HPDE6-E6E7 (cell line): ENCODE measurements around the gene WDR20.
"Not testable (repeated sequence)": the region's sequence is repeated elsewhere in the genome, so short reads cannot be mapped to it uniquely, and the experiment has no call there.

ENCODE experiments used
- DNase-seq: peaks from one replicate; pipeline ENCODE4 v3.0.0; 2011; ENCODE audit warnings: missing footprints; ENCODE audit errors: extremely low spot score

Gene WDR20

GRCh38 chr14:102139286-102140026 lies at the start of gene WDR20:
WDR20 (plus strand) TSS chr14:102139897; CDS start chr14:102139924, 27 bp downstream.
- peak; percentile 99 for DNase-seq

- DNase-seq: no peak
Measured at GRCh38 chr14:102090713-102091112, 49.0 kb upstream of the WDR20 start.

GRCh38 chr14:102092806-102093205 lies 46.9 kb upstream of the WDR20 start:
- no peak for DNase-seq

- DNase-seq: peak; percentile 55
Measured at GRCh38 chr14:102094101-102094500, 45.6 kb upstream of the WDR20 start.

- no peak for DNase-seq
Measured at GRCh38 chr14:102095231-102095870, 44.3 kb upstream of the WDR20 start.

- no peak for DNase-seq
Measured at GRCh38 chr14:102095871-102096568, 43.7 kb upstream of the WDR20 start.

DNA sequence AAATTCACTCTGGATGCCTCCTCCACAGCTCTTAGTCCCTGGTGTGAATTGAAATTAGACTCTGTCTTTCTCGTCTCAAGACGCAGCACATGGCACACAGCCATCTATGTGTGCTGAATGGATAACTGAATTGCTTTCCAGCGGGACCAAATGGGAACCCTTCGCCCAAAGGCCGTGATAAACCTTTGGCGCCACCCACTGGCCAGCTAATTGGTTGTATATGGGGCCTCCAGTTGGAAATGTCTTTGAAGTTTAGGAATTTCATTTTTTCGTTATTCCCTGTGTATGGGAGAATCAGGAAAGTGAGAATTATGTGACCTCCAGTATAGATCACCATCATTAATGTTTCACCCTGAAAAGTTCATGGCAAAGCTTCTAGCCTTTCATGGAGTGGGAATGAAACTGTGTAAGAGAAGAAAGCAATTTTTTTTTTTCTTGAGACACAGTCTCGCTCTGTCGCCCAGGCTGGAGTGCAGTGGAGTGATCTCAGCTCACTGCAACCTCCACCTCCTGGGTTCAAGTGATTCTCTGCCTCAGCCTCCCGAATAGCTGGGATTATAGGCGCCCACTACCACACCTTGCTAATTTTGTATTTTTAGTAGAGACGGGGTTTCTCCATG lies 43.0 kb upstream of the WDR20 start:
- DNase-seq: peak; percentile 60

DNA sequence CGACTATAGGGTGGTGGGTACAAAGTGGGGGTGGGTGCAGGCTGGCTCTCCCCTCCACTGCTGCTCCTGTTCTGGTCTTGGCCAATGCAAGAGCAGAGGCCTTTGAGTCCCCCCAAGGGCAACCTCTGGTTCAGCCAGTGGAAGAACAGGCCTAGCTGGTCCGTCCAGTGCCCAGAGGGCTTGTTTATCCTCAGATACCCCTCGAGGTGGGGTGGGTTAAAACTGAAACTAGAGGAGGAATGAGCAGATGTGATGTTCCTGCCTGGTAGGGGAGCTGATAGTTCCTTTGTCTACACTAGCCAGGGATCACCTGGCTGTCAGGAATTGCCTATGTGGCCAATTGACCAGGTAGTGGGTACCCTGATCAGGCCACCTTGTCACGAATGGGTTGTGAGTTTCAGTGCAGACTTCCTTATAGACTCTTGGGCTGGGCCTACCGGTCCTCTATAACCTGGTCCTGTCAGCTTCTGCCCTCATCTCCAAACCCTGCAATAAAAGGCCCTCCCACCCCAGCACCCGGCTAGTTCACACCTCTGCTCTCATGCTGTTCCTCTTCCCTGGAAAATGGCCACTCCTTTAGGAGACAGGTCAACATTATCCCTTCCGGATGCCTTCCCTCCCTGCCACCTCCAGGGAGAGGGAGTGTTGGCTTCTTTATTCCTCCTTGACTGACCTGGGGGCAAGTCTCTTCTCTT lies 42.1 kb upstream of the WDR20 start:
- DNase-seq: peak; percentile 67

DNA sequence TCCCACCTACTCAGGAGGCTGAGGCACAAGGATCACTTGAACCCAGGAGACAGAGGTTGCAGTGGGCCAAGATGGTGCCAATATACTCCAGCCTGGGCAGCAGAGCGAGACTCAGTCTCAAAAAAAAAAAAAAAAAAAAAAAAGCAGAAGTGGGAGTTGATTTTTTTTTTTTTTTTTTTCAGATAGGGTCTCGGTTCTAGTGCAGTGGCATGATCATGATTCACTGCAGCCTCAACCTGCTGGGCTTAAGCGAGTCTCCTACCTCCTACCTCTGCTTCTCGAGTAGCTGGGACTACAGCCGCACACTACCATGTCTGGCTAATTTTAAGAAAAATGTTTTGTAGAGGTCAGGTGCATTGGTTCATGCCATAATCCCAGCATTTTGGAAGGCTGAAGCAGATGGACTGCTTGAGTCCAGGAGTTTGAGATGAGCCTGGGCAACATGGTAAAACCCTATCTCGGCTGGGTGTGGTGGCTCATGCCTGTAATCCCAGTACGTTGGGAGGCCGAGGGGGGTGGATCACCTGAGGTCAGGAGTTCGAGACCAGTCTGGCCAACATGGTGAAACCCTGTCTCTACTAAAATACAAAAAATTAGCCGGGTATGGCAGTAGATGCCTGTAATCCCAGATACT lies 36.5 kb upstream of the WDR20 start:
- DNase-seq: no peak

DNA sequence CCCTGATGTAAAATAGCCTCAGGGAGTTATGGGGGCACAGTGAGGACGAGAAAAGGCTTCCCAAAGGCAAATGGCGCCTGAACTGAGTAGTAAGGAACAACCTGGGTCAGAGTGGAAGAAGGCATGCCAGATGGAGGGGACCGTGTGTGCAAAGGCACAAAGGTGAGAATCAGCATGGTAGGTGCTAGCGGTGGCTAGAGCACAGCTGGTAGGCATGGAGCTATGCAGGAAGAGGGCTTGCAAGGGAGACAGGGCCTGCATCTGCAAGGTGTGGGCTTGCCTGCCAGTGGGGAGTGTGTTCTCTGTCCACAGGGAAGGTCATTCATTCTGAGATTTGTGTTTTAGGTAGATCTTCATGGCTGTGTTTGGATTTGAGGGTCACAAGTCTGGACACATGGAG lies 34.3 kb upstream of the WDR20 start:
- no peak for DNase-seq

DNA sequence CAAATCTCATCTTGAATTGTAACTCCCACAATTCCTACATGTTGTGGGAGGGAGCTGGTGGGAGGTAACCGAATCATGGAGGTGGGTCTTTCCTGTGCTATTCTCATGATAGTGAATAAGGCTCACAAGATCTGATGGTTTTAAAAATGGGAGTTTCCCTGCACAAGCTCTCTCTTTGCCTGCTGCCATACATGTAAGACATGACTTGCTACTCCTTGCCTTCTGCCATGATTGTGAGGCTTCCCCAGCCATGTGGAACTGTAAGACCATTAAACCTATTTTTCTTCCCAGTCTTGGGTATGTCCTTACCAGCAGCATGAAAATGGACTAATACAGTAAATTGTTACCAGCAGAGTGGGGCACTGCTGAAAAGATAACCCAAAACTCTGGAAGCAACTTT lies 30.4 kb upstream of the WDR20 start:
- not testable (repeated sequence) for DNase-seq

GRCh38 chr14:102111101-102111500 lies 28.6 kb upstream of the WDR20 start:
- DNase-seq: no peak

- no peak for DNase-seq
Measured at GRCh38 chr14:102116361-102117180, 23.1 kb upstream of the WDR20 start.

- no peak for DNase-seq
Measured at GRCh38 chr14:102117852-102118251, 21.8 kb upstream of the WDR20 start.

- no peak for DNase-seq
Measured at GRCh38 chr14:102120888-102121287, 18.8 kb upstream of the WDR20 start.

GRCh38 chr14:102121567-102121966 lies 18.1 kb upstream of the WDR20 start:
- DNase-seq: no peak

DNA sequence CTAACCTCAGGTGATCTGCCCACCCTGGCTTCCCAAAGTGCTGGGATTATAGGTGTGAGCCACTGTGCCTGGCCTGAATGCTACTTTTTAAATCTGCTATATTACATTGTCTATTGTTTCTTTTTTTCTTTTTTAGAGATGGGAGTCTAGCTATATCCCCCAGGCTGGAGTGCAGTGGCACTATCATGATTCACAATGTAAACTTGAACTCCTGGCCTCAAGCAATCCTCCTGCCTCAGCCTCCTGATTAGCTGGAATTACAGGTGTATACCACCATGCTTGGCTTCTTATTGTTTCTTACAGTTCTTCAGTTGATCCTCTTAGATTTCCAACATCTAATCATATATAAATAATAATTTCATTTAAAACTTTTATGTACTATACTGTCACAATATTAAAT lies 15.3 kb upstream of the WDR20 start:
- DNase-seq: no peak

- DNase-seq: peak; percentile 60
Measured at GRCh38 chr14:102125546-102125945, 14.2 kb upstream of the WDR20 start.

DNA sequence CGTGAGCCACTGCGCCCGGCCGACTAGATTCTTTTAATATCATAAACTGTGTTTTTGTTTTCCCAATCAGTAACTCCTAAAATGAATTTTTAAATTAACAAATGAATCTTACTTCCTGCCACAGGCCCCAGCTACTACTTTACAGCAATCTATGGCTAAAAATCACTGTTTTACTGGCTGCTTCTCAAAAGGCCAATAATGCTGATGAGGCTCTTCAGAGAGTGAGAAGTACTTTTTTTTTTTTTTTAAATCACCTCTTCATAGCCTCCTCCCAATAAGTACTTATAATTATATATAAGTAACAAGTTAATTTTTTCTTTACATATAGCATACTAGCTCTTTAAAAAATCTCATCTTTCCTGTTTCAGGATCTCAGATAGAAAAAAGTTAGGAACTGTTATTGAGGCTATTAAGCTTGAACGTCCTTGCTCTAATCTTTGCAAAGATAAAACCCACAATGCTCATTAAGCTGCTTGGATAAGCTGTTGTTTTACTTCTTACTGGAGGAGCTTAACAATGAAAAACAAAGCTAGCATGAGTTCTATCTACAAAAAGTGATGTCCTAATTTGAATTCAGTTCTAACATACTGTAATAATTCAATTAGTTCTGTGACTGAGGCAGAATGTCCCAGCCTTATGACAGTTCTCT lies 12.8 kb upstream of the WDR20 start:
- no peak for DNase-seq

GRCh38 chr14:102131741-102132140 lies 8.0 kb upstream of the WDR20 start:
- no peak for DNase-seq
